Frontal cortex (tissue), 4 donors: ENCODE data around the gene TRIM65. TPM values are rescaled to one million over a fixed set of nuclear protein-coding genes. Genes with fewer than 3 reads are reported as not detected.
"Not testable (repeated sequence)": the region's sequence is repeated elsewhere in the genome, so short reads cannot be mapped to it uniquely, and the experiment has no call there.

ENCODE experiments used
- DNase-seq, 2 donors: peaks; one replicate each; pipeline ENCODE4 v3.0.0; 2012; ENCODE audit warnings: low spot score in 2 of 2
- FAIRE-seq: peaks from 2 replicates; lab custom pipeline; 2012; peaks lifted over from hg19 to GRCh38; lab: Jason Lieb, UNC
- total RNA-seq: library from RNA; depleted of rRNA; stranded (reverse); fragments of >200 nt; gene quantifications from one replicate; pipeline ENCODE4 v1.2.3, GENCODE V29; 2014
- donor health status: control.
- donor health status: control.
- donor health status: control.

TRIM65 gene
- total RNA-seq, 1 donor from 2014 or later: 11.8 TPM

- DNase-seq (no peak), FAIRE-seq (no peak)
Observed at GRCh38 chr17:75898791-75899190, 2.0 kb upstream of the TRIM65 start.

- DNase-seq (no peak), FAIRE-seq (no peak)
Observed at GRCh38 chr17:75898065-75898464, 1.3 kb upstream of the TRIM65 start.

- DNase-seq: no peak
- no peak for FAIRE-seq
Observed at GRCh38 chr17:75897160-75898019, 639 bp upstream of the TRIM65 start.

DNA sequence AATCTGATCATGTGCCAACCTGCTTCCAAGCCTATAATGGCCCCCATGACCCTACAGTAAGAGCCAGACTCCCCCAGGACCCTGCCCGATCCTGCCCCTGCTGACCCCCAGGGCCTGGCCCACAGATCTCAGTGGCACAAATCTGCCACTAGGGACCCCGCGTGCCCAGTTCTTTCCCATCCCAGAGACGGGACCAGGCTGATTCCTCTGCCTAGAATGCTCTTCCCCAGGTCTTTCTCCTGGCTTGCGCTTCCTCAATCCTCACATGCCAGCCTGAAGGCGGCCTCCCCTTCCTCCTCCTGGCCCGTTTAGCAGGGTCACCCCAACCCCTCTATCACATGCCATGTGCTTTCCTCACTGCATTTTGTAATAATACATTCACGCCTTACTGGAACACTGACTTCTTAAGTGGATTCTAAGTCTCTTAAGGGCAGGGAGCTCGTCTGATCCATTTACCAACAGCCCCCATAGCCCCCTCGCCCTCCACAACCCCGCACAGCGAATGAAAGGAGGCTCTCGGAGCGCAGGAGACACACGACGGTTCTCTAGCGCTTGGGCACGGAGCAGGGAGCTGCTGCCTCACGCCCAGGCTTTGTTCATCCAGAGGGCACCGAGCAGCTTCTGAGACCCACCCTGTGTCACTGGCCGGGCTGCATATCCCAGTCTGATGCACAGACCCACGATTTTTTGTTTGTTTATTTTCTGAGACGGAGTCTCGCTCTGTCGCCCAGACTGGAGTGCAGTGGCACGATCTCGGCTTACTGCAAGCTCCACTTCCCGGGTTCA lies 1.2 kb downstream of the TRIM65 start:
- FAIRE-seq (no peak), DNase-seq (no peak)

- DNase-seq: no peak
- no peak for FAIRE-seq
Observed at GRCh38 chr17:75894049-75894733, 2.6 kb downstream of the TRIM65 start.

- FAIRE-seq: no peak
- no peak for DNase-seq
Observed at GRCh38 chr17:75893305-75894048, 3.3 kb downstream of the TRIM65 start.

DNA sequence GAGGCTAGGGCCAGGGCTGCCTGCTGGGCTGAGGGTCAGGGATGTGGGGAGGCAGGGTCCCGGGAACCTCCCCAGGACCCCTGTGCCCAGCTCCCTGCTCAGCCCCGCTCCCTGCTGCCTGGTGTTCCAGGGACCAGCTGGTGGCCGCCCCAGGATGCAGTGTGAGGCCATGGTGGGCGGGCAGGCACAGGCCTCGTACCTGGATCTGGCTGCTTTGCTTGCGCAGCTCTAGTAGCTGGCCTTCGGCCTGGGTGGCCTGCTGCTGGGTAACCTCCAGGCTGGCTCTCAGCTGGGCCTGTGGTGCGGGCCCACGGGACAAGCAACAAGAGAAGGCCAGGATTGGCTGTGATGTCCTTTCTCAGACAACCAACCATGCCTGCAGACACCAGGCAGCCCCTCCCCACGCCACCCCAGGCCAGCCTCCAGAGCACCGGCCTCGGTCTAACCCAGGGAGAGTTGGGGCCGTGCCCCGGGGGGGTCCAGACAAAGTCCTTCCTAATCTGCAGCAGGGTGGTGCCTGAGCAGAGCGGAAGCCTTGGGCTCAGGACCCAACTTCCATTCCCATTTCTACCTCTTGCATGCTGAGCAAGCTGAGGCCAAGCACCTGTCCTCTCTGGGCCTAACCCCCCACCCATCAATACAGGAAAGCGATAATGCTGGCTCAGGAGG lies 4.1 kb downstream of the TRIM65 start:
- DNase-seq (no peak), FAIRE-seq (no peak)

GRCh38 chr17:75891605-75892555 lies 4.9 kb downstream of the TRIM65 start:
- DNase-seq: no peak

DNA sequence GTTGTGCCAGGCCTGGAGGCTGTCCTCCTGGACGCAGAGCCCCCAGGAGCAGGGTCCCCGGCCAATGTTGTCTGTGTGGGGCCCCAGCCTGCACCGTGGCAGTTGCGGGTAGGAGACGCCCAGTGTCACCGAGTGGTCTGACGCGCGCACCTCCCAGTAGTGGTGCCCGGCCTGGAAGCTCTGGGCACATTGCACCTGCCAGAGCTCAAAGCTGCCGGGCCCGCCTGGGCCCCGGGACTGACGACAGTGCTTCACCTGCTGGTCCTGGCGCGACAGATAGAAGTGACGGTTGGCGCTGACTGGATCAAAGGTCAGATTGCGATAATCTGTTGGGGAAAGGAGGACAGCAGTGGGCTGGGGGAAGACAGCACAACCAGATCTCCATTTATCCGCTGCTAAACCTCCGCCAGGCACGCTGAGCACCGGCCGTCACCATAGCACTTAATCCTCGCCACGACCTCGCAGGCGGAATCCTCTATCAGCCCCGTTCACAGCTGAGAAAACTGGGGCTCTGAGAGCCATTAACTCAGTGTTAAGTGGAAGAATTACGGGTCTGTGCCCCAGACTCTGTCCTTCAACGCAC lies 5.6 kb downstream of the TRIM65 start:
- FAIRE-seq (no peak), DNase-seq (no peak)

More at GRCh38 chr17:75891605-75892555, 4.9 kb downstream of the TRIM65 start:
- no peak for FAIRE-seq

DNA sequence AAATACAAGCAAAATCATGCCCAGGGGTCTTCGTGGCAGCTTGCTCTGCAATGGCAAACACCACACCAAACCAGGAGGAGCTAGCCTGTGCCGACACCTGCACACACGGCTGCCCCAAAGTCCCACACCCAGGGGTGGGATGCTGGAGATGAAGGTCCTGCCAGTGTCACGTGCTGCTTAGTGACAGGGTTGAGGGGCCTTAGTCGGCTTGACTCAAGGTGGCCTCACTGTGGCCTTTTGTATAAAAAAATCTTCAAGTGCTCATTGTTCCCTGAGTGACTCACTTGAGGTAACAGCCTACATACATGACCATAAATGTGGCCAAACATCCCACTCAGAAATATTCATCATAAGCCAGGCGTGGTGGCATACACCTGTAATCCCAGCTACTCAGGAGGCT lies 7.3 kb downstream of the TRIM65 start:
- DNase-seq (no peak), FAIRE-seq (no peak)

GRCh38 chr17:75888484-75888883 lies 8.3 kb downstream of the TRIM65 start:
- FAIRE-seq (no peak), DNase-seq (no peak)

GRCh38 chr17:75885860-75886259 lies 10.9 kb downstream of the TRIM65 start:
- not testable (repeated sequence) for DNase-seq, FAIRE-seq

GRCh38 chr17:75885431-75885830 lies 11.3 kb downstream of the TRIM65 start:
- no peak for FAIRE-seq
- no peak for DNase-seq

GRCh38 chr17:75881678-75882454 lies 14.9 kb downstream of the TRIM65 start:
- FAIRE-seq: no peak

GRCh38 chr17:75880266-75880665 lies 16.5 kb downstream of the TRIM65 start:
- DNase-seq (no peak), FAIRE-seq (no peak)

More at GRCh38 chr17:75881678-75882454, 14.9 kb downstream of the TRIM65 start:
- DNase-seq: no peak

GRCh38 chr17:75878174-75878998 lies 18.4 kb downstream of the TRIM65 start, which contains the start of gene TRIM47:
Gene TRIM47, minus strand, starts transcription at chr17:75878581. Its CDS starts 33 bp downstream, at chr17:75878548.
- DNase-seq (peak; percentile 80 to 81), FAIRE-seq (no peak)
